OCI-LY3 (cell line): Measurements from ENCODE around the gene CCL1.

Experiments used
- EZH2phosphoT487 ChIP-seq: fragments of 200-600 bp; shearing (Covaris generic); IDR thresholded peaks from 2 replicates; pipeline ENCODE4 v1.6.1; 2018; ENCODE audit warnings: antibody characterized with exemption, mixed run types, low read depth
- TF ChIP-seq, protein P1 (sequence below): fragments of 200-600, 300-600 bp; sonication (generic); IDR thresholded peaks from 2 replicates; pipeline ENCODE4 v1.5.1; 2014; ENCODE audit warnings: antibody characterized with exemption, low read length, low read depth

DNA sequence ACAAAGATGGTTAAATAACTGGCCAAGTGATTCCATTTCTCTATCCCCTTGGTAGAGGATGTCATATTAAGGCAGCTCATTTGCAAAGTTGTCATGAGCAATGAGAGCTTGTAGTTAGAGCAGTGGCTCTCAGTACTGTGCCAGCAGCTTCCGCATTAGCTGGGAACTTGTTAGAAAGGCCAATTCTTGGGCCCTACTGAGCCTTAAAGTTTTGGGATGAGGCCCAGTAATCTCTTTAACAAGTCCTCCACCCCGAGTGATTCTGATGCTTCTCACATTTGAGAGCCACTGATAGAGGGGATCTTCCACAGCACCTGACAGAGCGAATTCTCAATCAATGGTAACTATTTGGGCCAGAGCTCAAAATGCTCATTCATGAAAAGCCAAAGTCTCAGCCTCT lies 20.2 kb upstream of the CCL1 start:
- TF ChIP-seq EZH2phosphoT487 = no peak
- TF ChIP-seq, protein P1, sequence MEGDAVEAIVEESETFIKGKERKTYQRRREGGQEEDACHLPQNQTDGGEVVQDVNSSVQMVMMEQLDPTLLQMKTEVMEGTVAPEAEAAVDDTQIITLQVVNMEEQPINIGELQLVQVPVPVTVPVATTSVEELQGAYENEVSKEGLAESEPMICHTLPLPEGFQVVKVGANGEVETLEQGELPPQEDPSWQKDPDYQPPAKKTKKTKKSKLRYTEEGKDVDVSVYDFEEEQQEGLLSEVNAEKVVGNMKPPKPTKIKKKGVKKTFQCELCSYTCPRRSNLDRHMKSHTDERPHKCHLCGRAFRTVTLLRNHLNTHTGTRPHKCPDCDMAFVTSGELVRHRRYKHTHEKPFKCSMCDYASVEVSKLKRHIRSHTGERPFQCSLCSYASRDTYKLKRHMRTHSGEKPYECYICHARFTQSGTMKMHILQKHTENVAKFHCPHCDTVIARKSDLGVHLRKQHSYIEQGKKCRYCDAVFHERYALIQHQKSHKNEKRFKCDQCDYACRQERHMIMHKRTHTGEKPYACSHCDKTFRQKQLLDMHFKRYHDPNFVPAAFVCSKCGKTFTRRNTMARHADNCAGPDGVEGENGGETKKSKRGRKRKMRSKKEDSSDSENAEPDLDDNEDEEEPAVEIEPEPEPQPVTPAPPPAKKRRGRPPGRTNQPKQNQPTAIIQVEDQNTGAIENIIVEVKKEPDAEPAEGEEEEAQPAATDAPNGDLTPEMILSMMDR = no peak
